Neural cell (in vitro differentiated cells): Measurements from ENCODE around the gene RASL11B. TPM values are rescaled to one million over a fixed set of nuclear protein-coding genes. Genes with fewer than 3 reads are reported as not detected.

Experiments used
- H2AFZ ChIP-seq: fragments of 200-600, 300-800 bp; sonication (generic), shearing (Covaris generic); 2 replicates; pipeline ENCODE4 v1.6.0; 2014; ENCODE audit warnings: low read depth, mild to moderate bottlenecking, antibody characterized with exemption, low read length, moderate library complexity
- H3F3A ChIP-seq: fragments of 200-600 bp; shearing (Covaris generic); 2 replicates; pipeline ENCODE4 v1.6.1; 2016; ENCODE audit warnings: mild to moderate bottlenecking, moderate library complexity, mixed read lengths, antibody characterized with exemption, low read length; ENCODE audit not compliant: insufficient read depth, poor library complexity, severe bottlenecking
- H3K27ac ChIP-seq: fragments of 200-600, 300-800 bp; sonication (generic), shearing (Covaris generic); 2 replicates; pipeline ENCODE4 v1.5.1; 2014; ENCODE audit warnings: mild to moderate bottlenecking, low read length, moderate library complexity
- H3K27me3 ChIP-seq: fragments of 300-800, 200-600 bp; sonication (generic), shearing (Covaris generic); 2 replicates; pipeline ENCODE4 v1.6.0; 2014; ENCODE audit warnings: mild to moderate bottlenecking, low read depth, low read length, moderate library complexity; ENCODE audit not compliant: insufficient read depth
- H3K36me3 ChIP-seq: fragments of 300-800, 200-600 bp; sonication (generic), shearing (Covaris generic); 2 replicates; pipeline ENCODE4 v1.5.1; 2014; ENCODE audit warnings: mild to moderate bottlenecking, antibody characterized with exemption, low read length, moderate library complexity; ENCODE audit not compliant: insufficient read depth
- H3K4me2 ChIP-seq: fragments of 300-800, 200-600 bp; sonication (generic), shearing (Covaris generic); 2 replicates; pipeline ENCODE4 v1.6.0; 2014; ENCODE audit warnings: mild to moderate bottlenecking, low read length
- H3K4me3 ChIP-seq: fragments of 300-800, 200-600 bp; sonication (generic), shearing (Covaris generic); 2 replicates; pipeline ENCODE4 v1.5.1; 2014; ENCODE audit warnings: mild to moderate bottlenecking, low read length, moderate library complexity
- H3K79me2 ChIP-seq: fragments of 200-600 bp; shearing (Covaris generic); replicated peaks from 2 replicates; pipeline ENCODE4 v1.6.0; 2014; ENCODE audit warnings: mild to moderate bottlenecking, low read length, moderate library complexity; ENCODE audit not compliant: insufficient read depth
- H3K9ac ChIP-seq: fragments of 300-800, 200-600 bp; sonication (generic), shearing (Covaris generic); 2 replicates; pipeline ENCODE4 v1.6.1; 2016; ENCODE audit warnings: mild to moderate bottlenecking, low read length, mixed read lengths
- H3K9me2 ChIP-seq: fragments of 200-600 bp; shearing (Covaris generic); 2 replicates; pipeline ENCODE4 v1.6.1; 2016; ENCODE audit warnings: mild to moderate bottlenecking, low read length, mixed read lengths; ENCODE audit not compliant: insufficient read depth
- H3K9me3 ChIP-seq: fragments of 200-600, 300-800 bp; sonication (generic), shearing (Covaris generic); 2 replicates; pipeline ENCODE4 v1.6.1; 2016; ENCODE audit warnings: mild to moderate bottlenecking, mixed run types, low read length, moderate library complexity, mixed read lengths
- H4K20me1 ChIP-seq: fragments of 200-600 bp; shearing (Covaris generic); 2 replicates; pipeline ENCODE4 v1.6.1; 2016; ENCODE audit warnings: mild to moderate bottlenecking, mixed run types; ENCODE audit not compliant: insufficient read depth
- EP300 ChIP-seq: fragments of 450-650 bp; conservative IDR thresholded peaks from 2 replicates; pipeline ENCODE4 v1.6.1; 2014; ENCODE audit warnings: antibody characterized with exemption, mild to moderate bottlenecking, moderate library complexity; ENCODE audit not compliant: poor library complexity, severe bottlenecking
- EZH2 ChIP-seq: fragments of 200-600, 300-800 bp; shearing (Covaris generic), sonication (generic); IDR thresholded peaks from 2 replicates; pipeline ENCODE4 v1.6.1; 2014; ENCODE audit warnings: antibody characterized with exemption, low read length, borderline replicate concordance, mild to moderate bottlenecking; ENCODE audit not compliant: insufficient read depth, poor library complexity, severe bottlenecking
- MXI1 ChIP-seq: fragments of 450-650 bp; conservative IDR thresholded peaks from 2 replicates; pipeline ENCODE4 v1.6.1; 2014; ENCODE audit warnings: antibody characterized with exemption, mild to moderate bottlenecking; ENCODE audit not compliant: poor library complexity, severe bottlenecking
- POLR2AphosphoS5 ChIP-seq: IDR thresholded peaks from 2 replicates; pipeline ENCODE4 v1.6.1; 2012
- RAD21 ChIP-seq: fragments of 450-650 bp; conservative IDR thresholded peaks from 2 replicates; pipeline ENCODE4 v1.6.1; 2014; ENCODE audit warnings: antibody characterized with exemption, mild to moderate bottlenecking, moderate library complexity
- SMC3 ChIP-seq: fragments of 450-650 bp; conservative IDR thresholded peaks from 2 replicates; pipeline ENCODE4 v1.6.1; 2014; ENCODE audit warnings: antibody characterized with exemption, mild to moderate bottlenecking, moderate library complexity; ENCODE audit not compliant: poor library complexity
- TAF1 ChIP-seq: IDR thresholded peaks from 2 replicates; pipeline ENCODE4 v1.6.1; 2012; ENCODE audit warnings: low read depth
- polyA plus RNA-seq: library from polyadenylated mRNA; depleted of rRNA; stranded (reverse); fragments of >200 nt; gene quantifications from 2 replicates; pipeline ENCODE4 v1.2.3, GENCODE V29; 2014
- TF ChIP-seq, protein P1 (sequence below): IDR thresholded peaks from 2 replicates; pipeline ENCODE4 v1.6.1; 2012; ENCODE audit warnings: borderline replicate concordance
- TF ChIP-seq, protein P2 (sequence below): fragments of 450-650 bp; IDR thresholded peaks from 2 replicates; pipeline ENCODE4 v1.5.1; 2014; ENCODE audit warnings: antibody characterized with exemption, mild to moderate bottlenecking, moderate library complexity; ENCODE audit not compliant: poor library complexity, severe bottlenecking

RASL11B gene
- polyA plus RNA-seq, 1 donor from 2014 or later, result 2.1 TPM

DNA sequence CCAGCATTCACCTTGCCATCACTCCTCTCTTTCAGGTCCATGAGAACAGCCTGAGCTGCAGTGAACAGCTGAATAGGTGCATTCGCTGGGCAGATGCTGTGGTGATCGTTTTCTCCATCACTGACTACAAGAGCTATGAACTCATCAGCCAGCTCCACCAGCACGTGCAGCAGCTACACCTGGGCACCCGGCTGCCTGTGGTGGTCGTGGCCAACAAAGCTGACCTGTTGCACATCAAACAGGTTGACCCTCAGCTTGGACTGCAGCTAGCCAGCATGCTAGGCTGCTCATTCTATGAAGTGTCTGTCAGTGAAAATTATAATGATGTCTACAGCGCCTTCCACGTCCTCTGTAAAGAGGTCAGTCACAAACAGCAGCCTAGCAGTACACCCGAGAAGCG lies 3.2 kb downstream of the RASL11B start:
- Histone ChIP-seq H3K27me3 (peaks cover 14% of the 10 kb centered on the region), H3K27ac (no peak overlapping the region), H3K4me3 (no peak overlapping the region), H4K20me1 (no peaks in the 10 kb centered on the region), H3K79me2 (no peaks in the 10 kb centered on the region), H2AFZ (no peak overlapping the region), H3K9ac (no peak overlapping the region), H3K36me3 (no peaks in the 10 kb centered on the region), H3F3A (no peaks in the 10 kb centered on the region), H3K9me2 (no peaks in the 10 kb centered on the region), H3K9me3 (no peaks in the 10 kb centered on the region), H3K4me2 (no peak overlapping the region)
- no peak for TF ChIP-seq POLR2AphosphoS5
- TF ChIP-seq, protein P1, sequence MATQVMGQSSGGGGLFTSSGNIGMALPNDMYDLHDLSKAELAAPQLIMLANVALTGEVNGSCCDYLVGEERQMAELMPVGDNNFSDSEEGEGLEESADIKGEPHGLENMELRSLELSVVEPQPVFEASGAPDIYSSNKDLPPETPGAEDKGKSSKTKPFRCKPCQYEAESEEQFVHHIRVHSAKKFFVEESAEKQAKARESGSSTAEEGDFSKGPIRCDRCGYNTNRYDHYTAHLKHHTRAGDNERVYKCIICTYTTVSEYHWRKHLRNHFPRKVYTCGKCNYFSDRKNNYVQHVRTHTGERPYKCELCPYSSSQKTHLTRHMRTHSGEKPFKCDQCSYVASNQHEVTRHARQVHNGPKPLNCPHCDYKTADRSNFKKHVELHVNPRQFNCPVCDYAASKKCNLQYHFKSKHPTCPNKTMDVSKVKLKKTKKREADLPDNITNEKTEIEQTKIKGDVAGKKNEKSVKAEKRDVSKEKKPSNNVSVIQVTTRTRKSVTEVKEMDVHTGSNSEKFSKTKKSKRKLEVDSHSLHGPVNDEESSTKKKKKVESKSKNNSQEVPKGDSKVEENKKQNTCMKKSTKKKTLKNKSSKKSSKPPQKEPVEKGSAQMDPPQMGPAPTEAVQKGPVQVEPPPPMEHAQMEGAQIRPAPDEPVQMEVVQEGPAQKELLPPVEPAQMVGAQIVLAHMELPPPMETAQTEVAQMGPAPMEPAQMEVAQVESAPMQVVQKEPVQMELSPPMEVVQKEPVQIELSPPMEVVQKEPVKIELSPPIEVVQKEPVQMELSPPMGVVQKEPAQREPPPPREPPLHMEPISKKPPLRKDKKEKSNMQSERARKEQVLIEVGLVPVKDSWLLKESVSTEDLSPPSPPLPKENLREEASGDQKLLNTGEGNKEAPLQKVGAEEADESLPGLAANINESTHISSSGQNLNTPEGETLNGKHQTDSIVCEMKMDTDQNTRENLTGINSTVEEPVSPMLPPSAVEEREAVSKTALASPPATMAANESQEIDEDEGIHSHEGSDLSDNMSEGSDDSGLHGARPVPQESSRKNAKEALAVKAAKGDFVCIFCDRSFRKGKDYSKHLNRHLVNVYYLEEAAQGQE, result no peak
- TF ChIP-seq EZH2, result no peak
- TF ChIP-seq RAD21, result no peak
- TF ChIP-seq EP300, result no peak
- no peak for TF ChIP-seq SMC3
- no peak for TF ChIP-seq MXI1
- no peak for TF ChIP-seq TAF1
- TF ChIP-seq, protein P2, sequence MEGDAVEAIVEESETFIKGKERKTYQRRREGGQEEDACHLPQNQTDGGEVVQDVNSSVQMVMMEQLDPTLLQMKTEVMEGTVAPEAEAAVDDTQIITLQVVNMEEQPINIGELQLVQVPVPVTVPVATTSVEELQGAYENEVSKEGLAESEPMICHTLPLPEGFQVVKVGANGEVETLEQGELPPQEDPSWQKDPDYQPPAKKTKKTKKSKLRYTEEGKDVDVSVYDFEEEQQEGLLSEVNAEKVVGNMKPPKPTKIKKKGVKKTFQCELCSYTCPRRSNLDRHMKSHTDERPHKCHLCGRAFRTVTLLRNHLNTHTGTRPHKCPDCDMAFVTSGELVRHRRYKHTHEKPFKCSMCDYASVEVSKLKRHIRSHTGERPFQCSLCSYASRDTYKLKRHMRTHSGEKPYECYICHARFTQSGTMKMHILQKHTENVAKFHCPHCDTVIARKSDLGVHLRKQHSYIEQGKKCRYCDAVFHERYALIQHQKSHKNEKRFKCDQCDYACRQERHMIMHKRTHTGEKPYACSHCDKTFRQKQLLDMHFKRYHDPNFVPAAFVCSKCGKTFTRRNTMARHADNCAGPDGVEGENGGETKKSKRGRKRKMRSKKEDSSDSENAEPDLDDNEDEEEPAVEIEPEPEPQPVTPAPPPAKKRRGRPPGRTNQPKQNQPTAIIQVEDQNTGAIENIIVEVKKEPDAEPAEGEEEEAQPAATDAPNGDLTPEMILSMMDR, result no peak

DNA sequence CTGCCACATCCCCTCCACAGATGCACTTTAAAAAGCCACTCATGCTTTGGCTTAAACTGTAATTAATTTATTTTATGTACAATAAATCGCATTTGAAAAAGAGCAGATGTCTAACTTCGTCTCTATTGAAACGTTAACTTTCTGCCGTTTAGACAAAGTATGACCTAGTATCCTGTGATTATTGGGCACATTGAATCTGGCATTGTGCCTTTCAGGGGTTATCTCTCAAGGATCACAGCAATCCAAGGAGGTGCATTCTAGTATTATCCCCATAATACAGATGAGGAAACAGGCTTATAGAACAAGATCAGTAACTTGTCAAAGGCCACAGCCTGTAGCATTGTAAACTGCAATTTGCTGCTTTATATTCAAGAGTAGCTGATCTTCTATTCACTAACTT lies 4.6 kb downstream of the RASL11B start:
- Histone ChIP-seq H3K36me3 (no peaks in the 10 kb centered on the region), H3K9me3 (no peaks in the 10 kb centered on the region), H3K9ac (no peak overlapping the region), H2AFZ (no peak overlapping the region), H3K4me2 (no peak overlapping the region), H3K9me2 (no peaks in the 10 kb centered on the region), H3F3A (no peaks in the 10 kb centered on the region), H3K27ac (no peak overlapping the region), H3K4me3 (no peak overlapping the region), H3K79me2 (no peaks in the 10 kb centered on the region), H4K20me1 (no peaks in the 10 kb centered on the region), H3K27me3 (peaks cover 14% of the 10 kb centered on the region)
- TF ChIP-seq, protein P2, result no peak
- TF ChIP-seq EZH2, result no peak
- TF ChIP-seq MXI1, result no peak
- TF ChIP-seq EP300, result no peak
- no peak for TF ChIP-seq SMC3
- no peak for TF ChIP-seq RAD21
- TF ChIP-seq POLR2AphosphoS5, result no peak
- TF ChIP-seq TAF1, result no peak
- TF ChIP-seq, protein P1, result no peak
